Peyer's patch (tissue), 4 donors: ENCODE measurements around the gene ZNF76. TPM values are rescaled to one million over a fixed set of nuclear protein-coding genes. Genes with fewer than 3 reads are reported as not detected.

Experiments
- DNase-seq, 3 donors: peaks; one replicate each; pipeline ENCODE4 v3.0.0-alpha.2; 2017 to 2019
- H3K27ac ChIP-seq, 4 donors: fragments of 200-600 bp; sonication (generic); one replicate each; pipeline ENCODE4 v1.5.1; 2016 to 2019
- H3K27me3 ChIP-seq, 2 donors: fragments of 200-600 bp; sonication (generic); one replicate each; pipeline ENCODE4 v1.5.1; 2019
- H3K36me3 ChIP-seq, 3 donors: fragments of 200-600 bp; sonication (generic); one replicate each; pipeline ENCODE4 v1.5.1; 2016 to 2019
- H3K4me1 ChIP-seq, 4 donors: fragments of 200-600 bp; sonication (generic); one replicate each; pipeline ENCODE4 v1.5.1; 2016 to 2019
- H3K4me3 ChIP-seq, 4 donors: fragments of 200-600 bp; sonication (generic); 1 replicate in 3 of 4; 2 replicates in 1 of 4; pipeline ENCODE4 v1.5.1; 2016 to 2019; ENCODE audit warnings: mild to moderate bottlenecking in 1 of 4
- H3K9me3 ChIP-seq, 4 donors: fragments of 200-600 bp; sonication (generic); one replicate each; pipeline ENCODE4 v1.5.1; 2016 to 2019; ENCODE audit warnings: mild to moderate bottlenecking in 1 of 4
- CTCF ChIP-seq, 6 experiments: fragments of 450-650 bp in 4 of 6; fragments of 200-600 bp in 2 of 6; sonication (generic) in 1 of 6; IDR thresholded peaks; one replicate each; pipeline ENCODE4 v1.5.1; 2017 to 2019; ENCODE audit warnings: antibody characterized with exemption in 6 of 6, mild to moderate bottlenecking in 3 of 6, moderate library complexity in 1 of 6
- POLR2A ChIP-seq, 2 donors: fragments of 450-650 bp; IDR thresholded peaks; one replicate each; pipeline ENCODE4 v1.5.1; 2017; ENCODE audit warnings: antibody characterized with exemption in 2 of 2, mild to moderate bottlenecking in 2 of 2, moderate library complexity in 2 of 2
- total RNA-seq, 4 donors: library from RNA; depleted of rRNA; stranded (reverse); fragments of >200 nt; gene quantifications; one replicate each; pipeline ENCODE4 v1.1.0, GENCODE V29; 2016

ZNF76 gene
- total RNA-seq, 4 donors from 2014 or later: 26.3 to 182 (median 54.8) TPM

GRCh38 chr6:35238843-35239289 lies 20.7 kb upstream of the ZNF76 start:
- Histone ChIP-seq H3K27ac (no peak overlapping the region), H3K4me1 (no peaks in the 10 kb centered on the region), H3K27me3 (no peaks in the 10 kb centered on the region), H3K4me3 (no peak overlapping the region), H3K36me3 (no peaks in the 10 kb centered on the region), H3K9me3 (no peaks in the 10 kb centered on the region)
- no peak for DNase-seq
- no peak for TF ChIP-seq POLR2A (IDR thresholded peaks at IDR 0.05)
- no peak for TF ChIP-seq CTCF (IDR thresholded peaks at IDR 0.05)

DNA sequence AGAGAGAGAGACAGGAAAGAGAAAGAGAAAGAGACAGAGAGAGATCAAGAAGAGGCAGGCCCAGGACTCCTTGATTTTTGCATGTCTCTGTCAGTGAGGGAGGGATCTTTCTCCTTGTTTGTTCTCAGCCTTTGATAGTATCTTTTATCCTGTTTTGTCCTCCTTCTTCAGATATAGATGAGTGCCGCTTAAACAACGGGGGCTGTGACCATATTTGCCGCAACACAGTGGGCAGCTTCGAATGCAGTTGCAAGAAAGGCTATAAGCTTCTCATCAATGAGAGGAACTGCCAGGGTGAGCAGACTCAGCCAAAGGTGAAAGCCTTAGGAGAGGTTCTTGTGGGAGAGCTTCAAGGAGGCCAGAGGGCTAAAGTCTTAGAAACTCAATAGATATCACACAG lies 20.0 kb upstream of the ZNF76 start:
- H3K27ac ChIP-seq: no peak overlapping the region
- H3K9me3 ChIP-seq: no peaks in the 10 kb centered on the region
- DNase-seq: no peak
- H3K36me3 ChIP-seq: no peaks in the 10 kb centered on the region
- H3K4me3 ChIP-seq: no peak overlapping the region
- TF ChIP-seq POLR2A (IDR thresholded peaks at IDR 0.05) (no peak), CTCF (IDR thresholded peaks at IDR 0.05) (no peak)
- no peaks in the 10 kb centered on the region for H3K4me1 ChIP-seq
- H3K27me3 ChIP-seq: no peaks in the 10 kb centered on the region

GRCh38 chr6:35240838-35241801 lies 18.4 kb upstream of the ZNF76 start:
- Histone ChIP-seq H3K9me3 (no peaks in the 10 kb centered on the region), H3K4me3 (no peak overlapping the region), H3K27me3 (no peaks in the 10 kb centered on the region), H3K36me3 (no peaks in the 10 kb centered on the region), H3K4me1 (no peaks in the 10 kb centered on the region), H3K27ac (no peak overlapping the region)
- peak; percentile 65 to 87 (median 83) for DNase-seq
- TF ChIP-seq POLR2A (IDR thresholded peaks at IDR 0.05): no peak
- peak; percentile 77 to 96 (median 92) for TF ChIP-seq CTCF (IDR thresholded peaks at IDR 0.05)

- Histone ChIP-seq H3K4me3 (no peak overlapping the region), H3K27me3 (no peaks in the 10 kb centered on the region), H3K9me3 (no peaks in the 10 kb centered on the region), H3K4me1 (no peaks in the 10 kb centered on the region), H3K36me3 (no peaks in the 10 kb centered on the region), H3K27ac (no peak overlapping the region)
- DNase-seq: no peak
- TF ChIP-seq CTCF (IDR thresholded peaks at IDR 0.05): no peak
- TF ChIP-seq POLR2A (IDR thresholded peaks at IDR 0.05): no peak
Measured at GRCh38 chr6:35242486-35242885, 17.0 kb upstream of the ZNF76 start.

- Histone ChIP-seq H3K4me1 (no peaks in the 10 kb centered on the region), H3K27ac (no peak overlapping the region), H3K4me3 (no peak overlapping the region), H3K36me3 (no peaks in the 10 kb centered on the region), H3K27me3 (no peaks in the 10 kb centered on the region), H3K9me3 (no peaks in the 10 kb centered on the region)
- TF ChIP-seq POLR2A (IDR thresholded peaks at IDR 0.05): no peak
- no peak for DNase-seq
Measured at GRCh38 chr6:35242906-35243305, 16.6 kb upstream of the ZNF76 start.

DNA sequence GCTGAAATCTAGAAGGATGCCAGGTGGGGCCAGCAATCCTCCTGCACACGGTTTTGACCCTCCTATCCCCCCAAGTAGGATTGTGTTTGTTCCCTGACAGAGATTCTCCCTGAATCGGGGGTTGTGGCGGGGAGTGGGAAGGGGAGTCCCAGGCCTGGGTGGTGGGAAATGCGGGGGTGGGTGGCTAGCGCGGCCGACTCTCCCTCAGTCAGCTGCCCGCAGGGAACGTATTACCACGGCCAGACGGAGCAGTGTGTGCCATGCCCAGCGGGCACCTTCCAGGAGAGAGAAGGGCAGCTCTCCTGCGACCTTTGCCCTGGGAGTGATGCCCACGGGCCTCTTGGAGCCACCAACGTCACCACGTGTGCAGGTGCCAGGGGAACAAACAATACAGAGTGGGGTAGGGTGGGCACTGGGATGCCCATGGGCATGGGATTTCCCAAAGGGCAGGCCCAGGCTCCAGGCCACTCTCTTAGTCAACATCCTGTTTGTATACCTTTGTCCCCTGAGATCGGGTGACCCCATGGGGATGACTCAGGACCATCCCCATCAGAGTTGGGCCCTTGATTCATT lies 16.1 kb upstream of the ZNF76 start:
- DNase-seq: no peak
- no peak overlapping the region for H3K27ac ChIP-seq
- no peak overlapping the region for H3K4me3 ChIP-seq
- TF ChIP-seq CTCF (IDR thresholded peaks at IDR 0.05) (no peak), POLR2A (IDR thresholded peaks at IDR 0.05) (no peak)
- no peaks in the 10 kb centered on the region for H3K4me1 ChIP-seq
- no peaks in the 10 kb centered on the region for H3K9me3 ChIP-seq
- no peaks in the 10 kb centered on the region for H3K36me3 ChIP-seq
- H3K27me3 ChIP-seq: no peaks in the 10 kb centered on the region
